G401 (cell line): ENCODE data around the gene NDUFAF2. TPM values are rescaled to one million over a fixed set of nuclear protein-coding genes. Genes with fewer than 3 reads are reported as not detected.

Source experiments
- DNase-seq: peaks from one replicate; pipeline ENCODE4 v3.0.0-alpha.2; 2015; ENCODE audit warnings: low spot score
- in situ Hi-C: cut with HindIII; loops from 2 replicates; pipeline ENCODE4 v1.10.0; 2016; ENCODE audit warnings: low sequenced_read_pairs, mixed read lengths
- total RNA-seq: library from RNA; depleted of rRNA; stranded (reverse); fragments of >200 nt; shearing (Covaris generic); gene quantifications from 2 replicates; pipeline ENCODE4 v1.2.3, GENCODE V29; 2014; rRNA removed

NDUFAF2 gene, protein sequence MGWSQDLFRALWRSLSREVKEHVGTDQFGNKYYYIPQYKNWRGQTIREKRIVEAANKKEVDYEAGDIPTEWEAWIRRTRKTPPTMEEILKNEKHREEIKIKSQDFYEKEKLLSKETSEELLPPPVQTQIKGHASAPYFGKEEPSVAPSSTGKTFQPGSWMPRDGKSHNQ
- 87.1 and 87.6 TPM in 2 replicates for total RNA-seq

DNA sequence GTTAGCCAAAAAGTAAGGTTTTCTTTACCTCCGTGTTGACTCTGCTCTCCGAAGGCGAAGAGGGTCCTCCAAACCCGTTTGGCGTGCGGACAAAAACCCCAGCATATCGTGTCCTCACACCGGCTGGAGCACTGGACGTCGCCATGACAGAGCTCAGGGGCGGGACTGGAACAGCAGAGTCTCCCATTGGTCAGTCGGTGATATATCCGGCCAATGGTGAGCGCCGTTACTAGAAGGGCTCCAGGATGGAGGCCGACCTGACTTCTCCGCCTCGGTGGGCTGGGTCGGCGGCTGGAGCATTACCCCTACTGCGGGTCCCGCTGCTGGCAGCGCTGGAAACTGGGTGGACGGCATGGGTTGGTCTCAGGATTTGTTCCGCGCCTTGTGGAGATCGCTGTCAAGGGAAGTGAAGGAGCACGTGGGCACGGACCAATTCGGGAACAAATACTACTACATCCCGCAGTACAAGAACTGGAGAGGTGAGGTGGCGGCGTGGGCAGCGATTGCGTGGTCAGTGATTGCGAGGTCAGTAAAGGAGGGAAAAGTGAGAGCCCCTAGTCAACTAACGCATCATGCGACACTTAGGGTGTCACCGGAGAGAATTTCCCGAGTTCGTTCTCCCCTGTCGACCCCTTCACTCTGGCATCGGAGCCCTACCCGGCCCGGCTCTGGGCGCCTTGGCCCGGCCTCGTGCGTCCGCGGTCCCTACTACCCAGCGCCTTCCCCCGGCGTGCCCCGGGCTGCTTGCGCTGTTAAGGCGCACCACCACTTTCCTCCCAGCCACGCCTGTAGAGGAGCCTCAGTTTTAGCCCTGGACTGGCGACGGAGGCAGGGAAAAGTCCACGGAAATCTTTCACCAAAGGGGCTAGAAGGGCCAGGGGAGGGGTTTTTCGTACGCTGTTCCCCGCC lies at the start of gene NDUFAF2, which contains the start of gene ERCC8:
Gene NDUFAF2, plus strand, starts transcription at position 302 of the 909 bp plus-strand sequence. Its CDS starts 51 bp downstream, at position 353.
Gene ERCC8, minus strand, starts transcription at position 167 of the 909 bp plus-strand sequence. Its CDS starts 62 bp downstream, at position 105.
- in situ Hi-C loops = no loop called here
- peak; percentile 95 for DNase-seq

DNA sequence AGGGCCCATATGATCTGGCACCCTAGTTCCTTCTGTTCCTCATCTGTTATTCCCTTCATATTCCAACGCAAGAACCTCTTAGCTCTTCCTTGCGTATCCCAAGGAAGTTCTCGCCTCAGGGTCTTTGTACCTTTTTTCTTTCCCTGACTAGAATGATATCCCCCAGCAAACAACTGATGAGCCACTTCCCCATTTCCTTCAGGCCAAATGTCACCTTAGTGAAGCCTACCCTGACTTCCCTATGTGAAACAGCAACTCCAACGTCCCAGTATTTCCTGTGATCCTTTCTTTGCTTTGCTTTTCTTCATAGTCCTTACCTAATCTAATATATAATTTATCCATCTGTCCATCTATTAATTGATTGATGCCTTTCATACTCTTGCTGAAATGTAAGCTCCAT lies 48.0 kb upstream of the NDUFAF2 start:
- in situ Hi-C loops = no loop called here
- DNase-seq = no peak

DNA sequence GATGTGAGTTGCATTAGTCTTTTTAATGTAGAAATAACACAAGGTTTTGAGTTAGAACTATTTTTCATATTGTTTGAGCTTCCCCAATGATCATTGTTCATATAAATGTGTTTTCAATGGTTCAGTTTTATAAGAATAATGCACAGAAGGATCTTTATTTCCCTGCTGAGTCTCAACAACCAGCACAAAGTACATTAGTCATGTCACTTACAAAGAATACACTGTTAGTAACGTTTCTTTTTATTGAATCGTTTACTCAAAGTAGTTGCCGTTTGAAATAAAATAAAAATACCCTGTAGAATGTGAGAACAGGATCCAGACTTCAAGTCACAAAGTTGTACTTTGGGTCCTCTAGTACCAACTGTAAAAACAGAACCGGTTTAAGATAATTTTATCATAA lies 41.6 kb upstream of the NDUFAF2 start:
- in situ Hi-C loops = no loop called here
- no peak for DNase-seq

DNA sequence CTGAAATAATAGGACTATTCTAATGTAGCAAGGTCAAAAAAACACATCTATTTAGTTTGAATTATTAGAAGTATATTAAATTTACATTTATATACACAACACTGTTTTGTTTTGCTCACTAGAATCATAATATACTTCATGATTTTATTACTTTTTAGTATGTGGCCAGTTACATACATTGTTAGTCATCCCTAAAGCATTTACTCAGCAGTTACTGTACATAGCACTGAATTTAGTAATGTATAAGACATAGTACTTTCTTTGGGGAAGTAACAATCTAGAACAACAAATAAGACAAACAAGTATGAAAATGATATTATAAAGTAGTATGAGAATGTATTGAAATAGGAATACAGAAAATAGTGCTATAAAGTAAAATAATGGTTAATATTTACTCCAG lies 28.4 kb upstream of the NDUFAF2 start:
- DNase-seq = no peak
- in situ Hi-C loops = no loop called here

DNA sequence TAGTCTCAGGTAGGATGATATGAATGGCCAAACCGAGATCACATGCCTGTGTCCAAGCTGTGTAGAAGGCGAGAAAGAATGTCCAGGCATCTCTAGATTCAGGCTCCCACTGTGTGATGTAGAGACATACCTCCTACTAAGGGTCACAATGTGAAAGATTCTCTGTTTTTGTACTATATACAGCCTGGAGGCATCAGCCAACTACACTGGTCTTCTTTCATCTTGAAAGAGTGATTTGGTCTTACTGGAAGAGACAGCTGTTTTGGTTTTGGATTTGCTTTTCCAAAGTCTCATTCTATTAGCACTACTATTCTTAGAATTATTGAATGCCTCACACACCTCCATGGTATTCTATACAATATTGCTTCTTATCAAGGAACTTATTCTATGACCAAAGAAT lies 26.5 kb upstream of the NDUFAF2 start:
- in situ Hi-C loops = no loop called here
- DNase-seq = no peak

DNA sequence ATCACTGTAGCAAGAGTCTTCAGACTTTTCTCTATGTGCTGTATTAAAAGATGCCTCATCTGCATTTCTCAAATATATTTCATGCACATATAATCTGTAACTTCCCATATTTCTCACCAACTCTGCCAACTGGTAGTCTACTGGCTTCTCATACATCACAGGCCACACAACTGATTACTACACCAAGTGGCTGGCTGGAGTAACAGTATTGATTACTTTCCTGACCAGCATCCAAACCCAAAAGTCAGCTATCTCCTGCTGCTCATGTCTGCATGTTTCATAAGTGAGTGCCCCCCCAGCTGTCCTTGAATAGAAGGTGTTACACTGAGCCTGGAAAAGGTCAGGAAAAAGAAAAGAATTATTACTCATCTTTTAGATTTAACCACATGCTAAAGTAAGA lies 17.6 kb upstream of the NDUFAF2 start:
- DNase-seq = no peak
- in situ Hi-C loops = no loop called here

DNA sequence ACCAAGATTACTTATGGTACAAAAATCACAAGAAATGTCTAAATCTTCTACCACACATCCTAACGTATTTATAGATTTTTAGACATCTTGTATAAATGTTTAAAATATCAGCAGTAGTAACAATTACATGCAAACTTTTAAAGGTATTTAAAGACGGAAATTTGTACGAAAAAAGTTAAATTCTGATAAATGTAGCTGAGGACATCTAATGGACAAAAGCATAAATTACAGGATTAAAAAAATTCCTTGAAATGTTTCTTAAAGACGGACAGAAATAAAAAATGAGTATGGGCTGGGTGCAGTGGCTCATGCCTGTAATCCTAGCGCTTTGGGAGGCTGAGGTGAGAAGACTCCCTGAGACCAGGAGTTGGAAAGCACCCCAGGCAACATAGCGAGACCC lies 16.0 kb upstream of the NDUFAF2 start:
- in situ Hi-C loops = no loop called here
- DNase-seq = no peak

DNA sequence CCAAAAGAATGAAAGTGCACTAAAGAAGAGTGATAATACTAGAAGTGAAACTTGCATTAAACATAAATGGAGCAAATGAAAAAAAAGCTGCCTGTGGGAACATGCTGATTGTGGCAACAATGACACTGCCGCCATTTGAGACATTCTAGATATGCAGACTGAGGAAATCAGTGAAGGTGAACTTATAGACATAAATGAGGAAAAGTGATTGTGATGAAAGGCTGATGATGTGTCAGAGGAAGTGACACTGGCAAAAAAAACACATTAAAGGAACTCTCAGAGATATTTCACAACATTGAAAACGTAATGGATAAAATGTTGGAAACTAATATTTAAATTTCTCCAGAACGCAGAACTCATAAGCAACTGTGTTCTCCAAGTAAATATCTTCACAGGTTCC lies 1.4 kb upstream of the NDUFAF2 start:
- DNase-seq = no peak
- in situ Hi-C loops = no loop called here

DNA sequence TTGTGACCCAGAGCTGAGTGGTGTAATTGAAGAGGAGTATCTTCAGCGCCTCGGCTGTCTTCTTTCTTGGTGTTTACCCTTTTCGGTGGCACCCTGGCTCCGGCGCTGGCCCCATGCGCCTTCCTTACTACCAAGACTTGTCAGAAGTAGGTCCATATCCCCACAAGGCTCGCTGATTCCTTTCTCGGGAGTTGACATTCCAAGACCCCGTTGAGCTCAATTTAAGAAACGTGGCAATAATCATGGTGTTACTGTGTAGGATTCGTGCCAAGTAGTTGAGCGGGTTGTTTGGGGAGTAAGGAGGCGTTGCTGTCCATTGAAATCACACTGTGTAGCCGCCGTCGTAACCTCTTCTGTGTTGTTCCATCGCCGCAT lies 795 bp downstream of the NDUFAF2 start:
- peak; percentile 61 for DNase-seq
- in situ Hi-C loops = no loop called here

DNA sequence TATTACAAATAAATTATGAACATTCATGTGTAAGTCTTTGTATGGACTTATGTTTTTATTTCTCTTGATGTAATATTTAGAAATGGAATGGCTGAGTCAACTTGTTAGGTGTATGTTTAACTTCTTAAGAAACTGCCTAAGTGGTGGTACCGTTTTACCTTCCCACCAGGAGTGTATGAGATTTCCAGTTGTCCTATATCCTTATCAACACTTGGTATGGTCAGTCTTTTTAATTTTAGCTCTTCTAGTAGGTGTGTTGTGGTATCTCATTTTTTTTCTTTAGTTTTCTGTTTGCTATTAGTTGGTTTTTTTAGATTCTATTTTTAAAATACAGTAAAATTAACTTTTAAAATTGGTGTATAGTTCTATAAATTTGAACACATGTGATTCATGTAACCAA lies 3.7 kb downstream of the NDUFAF2 start:
- in situ Hi-C loops = no loop called here
- no peak for DNase-seq

DNA sequence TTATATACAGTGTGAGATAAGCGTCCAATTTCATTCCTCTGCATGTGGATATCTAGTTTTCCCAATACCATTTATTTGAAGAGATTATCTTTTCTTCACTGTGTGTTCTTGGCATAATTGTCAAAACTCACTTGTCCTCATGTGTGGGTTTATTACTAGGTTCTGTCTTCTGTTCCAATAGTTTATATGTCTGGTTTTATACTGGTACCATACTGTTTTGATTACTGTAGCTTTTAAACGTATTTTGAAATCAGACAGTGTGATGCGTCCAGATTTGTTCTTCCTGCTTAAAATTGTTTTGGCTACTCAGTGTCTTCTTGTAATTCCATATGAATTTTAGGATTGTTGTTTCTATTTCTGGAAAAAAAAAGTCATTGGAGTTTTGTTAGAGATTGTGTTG lies 10.2 kb downstream of the NDUFAF2 start:
- no peak for DNase-seq
- in situ Hi-C loops = no loop called here

DNA sequence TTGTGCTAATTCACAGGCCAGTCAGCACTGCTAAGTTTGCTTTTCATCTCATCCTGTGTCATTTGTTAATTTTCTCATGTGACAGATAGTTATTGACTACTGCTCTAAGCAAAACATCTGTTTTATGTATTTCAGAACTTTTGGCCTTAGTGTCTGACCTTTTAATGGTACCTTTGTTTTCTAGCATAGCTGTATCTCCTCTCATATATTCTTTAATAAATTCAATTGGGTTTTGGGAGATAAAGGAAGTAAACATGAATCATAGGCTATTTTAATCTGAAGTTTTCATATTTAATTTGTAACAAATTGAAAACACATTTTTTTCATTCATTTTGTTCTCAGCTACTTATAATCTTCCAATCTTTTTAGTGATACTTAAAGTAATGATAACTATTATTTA lies 13.1 kb downstream of the NDUFAF2 start:
- in situ Hi-C loops = no loop called here

DNA sequence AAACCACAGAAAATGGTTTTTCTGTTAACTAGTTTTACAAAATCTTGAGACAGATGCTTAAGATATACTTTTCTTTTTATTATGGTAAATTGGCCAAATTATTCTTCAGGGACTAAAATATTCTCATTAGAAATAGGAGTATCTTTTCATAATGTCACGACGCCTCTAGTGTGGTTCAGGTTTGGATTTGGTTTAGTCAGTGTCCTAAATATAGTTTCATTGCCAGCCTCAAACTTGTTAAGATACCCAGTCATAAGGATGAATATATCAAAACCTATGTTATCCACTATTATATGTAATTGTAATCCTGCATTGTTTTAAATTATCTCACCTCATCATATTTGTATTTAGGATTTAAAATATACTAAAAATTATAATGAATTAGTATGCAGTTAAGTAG lies 13.7 kb downstream of the NDUFAF2 start:
- in situ Hi-C loops = no loop called here
- no peak for DNase-seq

More for the DNA sequence above, 13.1 kb downstream of the NDUFAF2 start:
- DNase-seq = no peak

DNA sequence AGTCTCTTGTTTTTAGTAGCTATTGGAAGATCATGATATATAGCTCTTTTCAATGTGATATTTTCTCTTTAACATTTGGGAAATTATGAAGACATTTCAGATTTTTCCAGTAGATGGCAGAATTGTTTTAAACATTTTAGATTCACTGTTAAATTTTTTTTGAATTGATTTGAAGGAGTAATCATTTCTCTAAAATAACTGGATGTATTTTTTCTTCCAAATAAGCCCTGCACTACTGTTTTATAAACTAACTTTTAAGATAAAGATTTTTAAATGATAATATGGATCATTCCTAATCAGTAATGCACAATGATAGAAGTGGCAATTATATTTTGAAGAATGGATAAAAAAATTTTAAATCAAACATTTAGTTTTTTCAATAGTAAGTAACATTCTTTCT lies 14.2 kb downstream of the NDUFAF2 start:
- in situ Hi-C loops = no loop called here
- peak; percentile 40 for DNase-seq

DNA sequence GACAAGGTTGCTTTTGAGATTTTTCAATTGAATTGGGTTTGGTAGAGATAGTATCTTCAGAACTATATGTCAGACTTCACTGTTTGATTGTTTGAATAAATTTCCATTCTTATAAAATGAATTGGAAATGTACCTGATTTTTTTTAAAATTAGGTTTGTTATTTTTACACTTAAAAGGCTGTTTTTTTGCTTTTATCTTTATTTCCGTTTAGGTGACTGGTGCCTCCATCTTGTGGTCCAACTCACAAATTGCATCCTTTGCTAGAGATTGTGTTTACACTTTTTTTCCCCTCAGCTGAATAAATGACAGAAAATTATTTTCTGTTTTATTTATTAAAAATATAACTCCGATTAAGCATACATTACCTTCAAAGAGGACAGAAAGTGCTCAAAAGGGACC lies 15.6 kb downstream of the NDUFAF2 start:
- no peak for DNase-seq
- in situ Hi-C loops = no loop called here

DNA sequence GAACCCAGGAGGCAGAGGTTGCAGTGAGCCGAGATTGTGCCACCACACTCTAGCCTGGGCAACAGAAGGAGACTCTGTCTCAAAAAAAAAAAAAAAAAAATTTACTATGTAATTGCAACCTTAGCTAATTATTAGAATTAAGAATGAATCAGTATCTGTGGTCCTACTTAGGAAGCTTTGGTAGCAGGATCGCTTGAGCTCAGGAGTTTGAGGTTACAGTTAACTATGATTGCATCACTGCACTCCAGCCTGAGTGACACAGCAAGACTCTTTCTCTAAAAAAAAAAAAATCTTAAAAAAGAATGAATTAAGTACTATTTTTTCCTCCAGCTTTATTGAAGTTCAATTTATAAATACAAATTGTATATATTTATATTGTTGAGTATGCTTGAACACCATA lies 16.7 kb downstream of the NDUFAF2 start:
- no peak for DNase-seq
- in situ Hi-C loops = no loop called here

DNA sequence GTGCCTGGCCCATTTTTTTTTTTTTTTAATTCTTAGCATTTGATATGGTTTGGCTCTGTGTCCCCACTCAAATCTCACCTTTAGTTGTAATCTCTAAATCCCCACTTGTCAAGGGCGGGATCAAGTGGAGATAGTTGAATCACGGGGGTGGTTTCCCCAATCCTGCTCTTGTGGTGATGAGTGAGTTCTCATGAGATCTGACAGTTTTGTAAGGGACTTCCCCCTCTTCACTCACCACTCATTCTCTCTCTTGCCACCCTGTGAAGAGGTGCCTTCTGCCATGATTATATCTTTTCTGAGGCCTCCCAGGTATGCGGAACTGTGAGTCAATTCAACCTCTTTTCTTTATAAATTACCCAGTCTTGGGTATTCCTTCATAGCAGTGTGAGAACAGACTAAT lies 27.2 kb downstream of the NDUFAF2 start:
- no peak for DNase-seq
- in situ Hi-C loops = no loop called here

DNA sequence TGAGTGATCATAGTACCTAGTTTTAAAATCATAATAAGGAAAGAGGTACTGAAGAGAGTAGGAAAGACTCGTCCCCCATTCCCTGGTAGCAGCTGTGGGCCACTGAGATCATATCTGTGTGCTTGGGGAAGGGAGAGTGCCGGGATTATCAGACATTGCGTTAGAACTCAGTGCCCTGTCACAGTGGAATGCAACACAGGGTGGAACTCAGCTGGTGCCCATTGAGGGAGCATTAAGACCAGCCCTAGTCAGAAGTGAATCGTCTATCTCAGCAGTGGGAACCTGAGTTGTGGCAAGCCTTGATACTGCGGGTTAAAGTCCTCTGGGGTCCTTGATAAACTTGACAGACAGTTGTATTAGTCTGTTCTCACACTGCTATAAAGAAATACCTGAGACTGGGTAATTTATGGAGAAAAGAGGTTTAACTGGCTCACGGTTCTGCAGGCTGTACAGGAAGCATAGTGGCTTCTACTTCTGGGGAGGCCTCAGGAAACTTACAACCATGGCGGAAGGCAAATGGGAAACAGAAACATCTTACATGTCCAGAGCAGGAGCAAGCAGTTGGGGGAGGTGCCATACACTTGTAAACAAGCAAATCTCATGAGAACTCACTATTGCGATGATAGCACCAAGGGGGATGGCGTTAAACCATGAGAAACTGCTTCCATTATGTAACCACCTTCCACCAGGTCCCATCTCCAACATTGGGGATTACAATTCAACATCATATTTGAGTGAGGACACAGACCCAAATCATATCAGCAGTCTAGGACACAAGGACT lies 33.1 kb downstream of the NDUFAF2 start:
- DNase-seq = no peak
- in situ Hi-C loops = no loop called here

DNA sequence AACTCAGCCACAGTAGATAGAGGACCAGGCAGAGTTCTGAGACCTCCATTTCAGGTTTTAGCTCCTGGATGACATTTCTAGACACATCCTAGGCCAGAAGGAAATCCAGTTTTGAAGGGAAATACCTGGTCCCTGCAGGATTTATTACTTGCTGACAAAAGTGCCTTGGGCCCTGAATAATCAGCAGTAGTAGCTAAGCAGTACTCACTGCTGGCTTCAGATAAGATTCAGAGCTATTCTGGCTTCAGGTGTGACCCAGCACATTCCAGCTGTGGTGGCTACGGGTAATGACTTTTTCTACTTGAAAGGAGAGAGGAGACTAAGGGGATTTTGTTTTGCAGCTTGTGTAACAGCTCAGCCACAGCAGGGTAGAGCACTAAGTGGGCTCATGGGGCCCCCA lies 34.0 kb downstream of the NDUFAF2 start:
- in situ Hi-C loops = no loop called here
- DNase-seq = no peak

DNA sequence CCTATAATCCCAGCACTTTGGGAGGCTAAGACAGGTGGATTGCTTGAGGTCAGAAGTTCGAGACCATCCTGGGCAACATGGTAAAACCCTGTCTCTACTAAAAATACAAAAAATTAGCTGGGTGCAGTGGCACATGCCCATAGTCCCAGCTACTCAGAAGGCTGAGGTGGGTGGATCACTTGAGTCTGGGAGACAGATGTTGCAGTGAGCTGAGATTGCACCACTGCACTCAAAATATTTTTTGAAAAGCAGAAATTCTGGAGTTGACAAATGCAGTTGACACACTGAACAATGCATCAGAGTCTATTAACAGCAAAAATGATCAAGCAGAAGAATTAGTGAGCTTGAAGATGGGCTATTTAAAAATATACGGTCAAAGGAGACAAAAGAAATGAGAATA lies 35.5 kb downstream of the NDUFAF2 start:
- in situ Hi-C loops = no loop called here
- no peak for DNase-seq
